ENCODE results near the gene CYP4B1.
"Not testable (repeated sequence)": the region's sequence is repeated elsewhere in the genome, so short reads cannot be mapped to it uniquely, and the experiment has no call there.

The CYP4B1 gene

DNA sequence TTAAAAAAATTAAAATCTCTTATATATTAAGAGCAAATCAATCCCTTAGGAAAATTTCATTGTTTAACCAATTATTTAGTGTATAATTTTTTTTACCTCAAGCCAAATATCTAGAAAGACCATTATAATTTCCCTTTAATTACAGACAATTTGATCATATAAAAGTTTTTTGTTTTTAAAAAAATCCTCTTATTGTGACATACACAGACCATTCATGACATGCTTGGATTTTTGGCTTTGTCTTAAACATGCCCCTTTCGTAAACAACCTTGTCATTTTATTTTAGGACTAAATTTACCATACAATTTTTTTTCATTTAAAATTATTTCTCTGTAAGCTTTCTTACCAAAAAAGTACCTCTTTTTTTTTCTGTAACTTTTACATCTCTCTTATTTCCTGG is 14.2 kb upstream of the CYP4B1 start:
- Histone ChIP-seq H2AFZ (ENCODE audit: low read depth) (no peak overlapping the region), H3K9ac (no peak overlapping the region), H3K4me2 (no peak overlapping the region), H4K20me1 (ENCODE audit: insufficient read depth) (no peaks in the 10 kb centered on the region), H3K27me3 (ENCODE audit: insufficient read depth, low read depth) (no peaks in the 10 kb centered on the region), H3K36me3 (ENCODE audit: insufficient read depth) (no peaks in the 10 kb centered on the region), H3K4me3 (IDR thresholded peaks at IDR 0.05; ENCODE audit: insufficient read depth, low read depth, low read length) (no peak overlapping the region), H3K27ac (no peak overlapping the region), H3K4me1 (ENCODE audit: low read depth, poor library complexity, severe bottlenecking) (no peaks in the 10 kb centered on the region), H3K79me2 (ENCODE audit: insufficient read depth, low read depth) (no peaks in the 10 kb centered on the region)
- no peak for TF ChIP-seq CTCF (conservative IDR thresholded peaks at IDR 0.05; ENCODE audit: low read depth, low read length)

- not testable (repeated sequence) for H3K27ac ChIP-seq; H2AFZ ChIP-seq (ENCODE audit: low read depth)
- peaks cover 15% of the 10 kb centered on the region for H3K4me1 ChIP-seq (ENCODE audit: low read depth, poor library complexity, severe bottlenecking)
Observed at GRCh38 chr1:46788634-46789033, 10.2 kb upstream of the CYP4B1 start.

DNA sequence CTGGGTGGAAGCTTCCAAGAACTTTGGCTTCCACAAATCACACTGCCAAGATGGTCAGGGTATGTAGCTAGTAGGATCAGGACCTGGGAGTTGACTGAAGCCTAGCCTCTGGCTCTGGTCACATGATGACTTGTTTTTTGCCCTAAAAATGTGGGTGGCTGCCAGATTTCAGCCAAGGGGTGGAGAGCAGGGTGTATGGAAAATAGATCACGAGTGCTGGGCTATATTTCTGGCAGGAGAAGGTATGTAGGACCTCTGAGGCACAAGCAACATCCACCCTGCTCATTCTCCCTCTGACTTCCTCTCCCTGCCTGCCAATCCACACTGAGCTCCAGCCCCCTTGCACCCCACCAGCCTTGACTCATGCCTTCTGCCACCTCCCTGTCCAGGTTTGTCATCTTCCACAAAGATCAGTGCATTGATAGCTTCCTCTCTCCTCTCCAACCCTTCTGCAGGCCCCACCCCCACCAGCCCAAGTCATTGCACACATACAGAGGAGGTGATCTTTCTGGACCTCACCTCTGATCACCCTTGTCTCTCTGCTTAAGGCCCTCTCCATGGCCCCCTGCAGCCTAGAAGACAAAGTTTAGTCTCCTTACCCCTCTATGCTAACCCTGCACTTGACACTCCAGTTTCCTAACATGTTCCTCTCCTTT is 8.3 kb upstream of the CYP4B1 start:
- TF ChIP-seq CTCF (conservative IDR thresholded peaks at IDR 0.05; ENCODE audit: low read depth, low read length) = no peak
- Histone ChIP-seq H3K4me1 (ENCODE audit: low read depth, poor library complexity, severe bottlenecking) (peaks cover 15% of the 10 kb centered on the region), H3K27ac (no peak overlapping the region), H3K9ac (no peak overlapping the region), H2AFZ (ENCODE audit: low read depth) (no peak overlapping the region), H3K4me3 (IDR thresholded peaks at IDR 0.05; ENCODE audit: insufficient read depth, low read depth, low read length) (no peak overlapping the region), H4K20me1 (ENCODE audit: insufficient read depth) (no peaks in the 10 kb centered on the region), H3K79me2 (ENCODE audit: insufficient read depth, low read depth) (no peaks in the 10 kb centered on the region), H3K27me3 (ENCODE audit: insufficient read depth, low read depth) (no peaks in the 10 kb centered on the region), H3K4me2 (no peak overlapping the region), H3K36me3 (ENCODE audit: insufficient read depth) (no peaks in the 10 kb centered on the region)

More at GRCh38 chr1:46788634-46789033, 10.2 kb upstream of the CYP4B1 start:
- H3K4me3 ChIP-seq (IDR thresholded peaks at IDR 0.05; ENCODE audit: insufficient read depth, low read depth, low read length); H3K79me2 ChIP-seq (ENCODE audit: insufficient read depth, low read depth); H4K20me1 ChIP-seq (ENCODE audit: insufficient read depth); H3K27me3 ChIP-seq (ENCODE audit: insufficient read depth, low read depth); H3K9ac ChIP-seq; H3K4me2 ChIP-seq; H3K36me3 ChIP-seq (ENCODE audit: insufficient read depth): not testable (repeated sequence)

- H3K27ac ChIP-seq = no peak overlapping the region
- H3K36me3 ChIP-seq (ENCODE audit: insufficient read depth) = no peaks in the 10 kb centered on the region
- no peak overlapping the region for H3K9ac ChIP-seq
- H3K4me2 ChIP-seq = no peak overlapping the region
- H3K4me3 ChIP-seq (IDR thresholded peaks at IDR 0.05; ENCODE audit: insufficient read depth, low read depth, low read length) = no peak overlapping the region
- H2AFZ ChIP-seq (ENCODE audit: low read depth) = no peak overlapping the region
- peaks cover 15% of the 10 kb centered on the region for H3K4me1 ChIP-seq (ENCODE audit: low read depth, poor library complexity, severe bottlenecking)
- no peak for TF ChIP-seq CTCF (conservative IDR thresholded peaks at IDR 0.05; ENCODE audit: low read depth, low read length)
- no peaks in the 10 kb centered on the region for H4K20me1 ChIP-seq (ENCODE audit: insufficient read depth)
- H3K27me3 ChIP-seq (ENCODE audit: insufficient read depth, low read depth) = no peaks in the 10 kb centered on the region
- H3K79me2 ChIP-seq (ENCODE audit: insufficient read depth, low read depth) = no peaks in the 10 kb centered on the region
Observed at GRCh38 chr1:46793126-46793525, 5.7 kb upstream of the CYP4B1 start.

DNA sequence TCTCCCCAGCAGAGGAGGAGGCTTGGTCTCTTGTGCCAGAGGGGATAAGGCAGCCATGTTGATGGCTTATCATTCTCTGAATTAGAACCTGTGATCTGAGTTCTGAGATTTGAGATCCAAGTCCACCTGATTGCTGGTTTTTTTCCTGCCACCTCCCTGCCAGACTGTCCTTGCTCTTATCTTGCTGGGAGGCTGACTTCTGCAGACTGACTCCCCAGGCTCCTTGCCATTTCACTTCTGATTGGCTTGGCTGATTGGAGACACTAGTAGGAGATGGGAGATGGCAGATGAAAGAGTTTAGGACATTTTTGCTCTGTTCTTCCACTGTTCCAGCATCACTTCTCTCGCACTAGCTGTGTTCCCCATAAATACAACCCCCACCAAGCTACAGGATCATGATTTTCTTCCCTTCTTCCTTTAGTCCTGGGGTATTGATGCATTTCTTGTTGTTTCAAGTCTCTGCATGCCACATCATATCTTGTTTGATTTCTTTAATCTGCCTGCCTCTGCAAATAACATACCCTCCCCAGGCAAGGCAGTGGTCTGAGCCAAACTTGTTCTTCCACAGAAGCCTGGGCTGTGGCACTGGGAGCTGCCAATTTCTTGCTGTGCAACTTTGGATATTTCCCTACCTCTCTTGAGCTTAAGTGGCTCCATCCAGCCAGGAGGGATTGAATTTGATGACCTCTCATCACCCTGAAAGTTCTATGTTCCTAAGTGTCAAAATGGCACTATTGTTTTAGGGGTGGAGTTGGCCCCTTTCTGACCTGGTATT is 963 bp upstream of the CYP4B1 start:
- Histone ChIP-seq H3K9ac (no peak overlapping the region), H3K79me2 (ENCODE audit: insufficient read depth, low read depth) (no peaks in the 10 kb centered on the region), H3K4me1 (ENCODE audit: low read depth, poor library complexity, severe bottlenecking) (no peaks in the 10 kb centered on the region), H2AFZ (ENCODE audit: low read depth) (no peak overlapping the region), H3K36me3 (ENCODE audit: insufficient read depth) (no peaks in the 10 kb centered on the region), H3K27ac (no peak overlapping the region), H3K27me3 (ENCODE audit: insufficient read depth, low read depth) (no peaks in the 10 kb centered on the region), H3K4me3 (IDR thresholded peaks at IDR 0.05; ENCODE audit: insufficient read depth, low read depth, low read length) (no peak overlapping the region), H3K4me2 (no peak overlapping the region), H4K20me1 (ENCODE audit: insufficient read depth) (no peaks in the 10 kb centered on the region)
- TF ChIP-seq CTCF (conservative IDR thresholded peaks at IDR 0.05; ENCODE audit: low read depth, low read length) = no peak

Measured in KMS-11 (cell line).